Right lobe of liver (tissue), 4 donors: ENCODE results near the gene KLHL6.

Experiments used
- POLR2A ChIP-seq: fragments of 450-650 bp; IDR thresholded peaks from one replicate; pipeline ENCODE4 v1.6.1; 2017; ENCODE audit warnings: antibody characterized with exemption, mild to moderate bottlenecking
- TF ChIP-seq, protein P1 (sequence below), 4 donors: fragments of 200-600 bp in 3 of 4; fragments of 450-650 bp in 1 of 4; IDR thresholded peaks; one replicate each; pipeline versions ENCODE4 v1.5.1 to v1.8.0; 2016 to 2022; ENCODE audit warnings: antibody characterized with exemption in 4 of 4, mild to moderate bottlenecking in 2 of 4
- donor health status: DM: no; HTN: no; CAD: no.
- donor health status: DM: no; HTN: no; CAD: no.
- donor health status: DM: no; HTN: yes; CAD: no.

GRCh38 chr3:183490211-183490601 lies 65.3 kb downstream of the KLHL6 start:
- TF ChIP-seq, protein P1, sequence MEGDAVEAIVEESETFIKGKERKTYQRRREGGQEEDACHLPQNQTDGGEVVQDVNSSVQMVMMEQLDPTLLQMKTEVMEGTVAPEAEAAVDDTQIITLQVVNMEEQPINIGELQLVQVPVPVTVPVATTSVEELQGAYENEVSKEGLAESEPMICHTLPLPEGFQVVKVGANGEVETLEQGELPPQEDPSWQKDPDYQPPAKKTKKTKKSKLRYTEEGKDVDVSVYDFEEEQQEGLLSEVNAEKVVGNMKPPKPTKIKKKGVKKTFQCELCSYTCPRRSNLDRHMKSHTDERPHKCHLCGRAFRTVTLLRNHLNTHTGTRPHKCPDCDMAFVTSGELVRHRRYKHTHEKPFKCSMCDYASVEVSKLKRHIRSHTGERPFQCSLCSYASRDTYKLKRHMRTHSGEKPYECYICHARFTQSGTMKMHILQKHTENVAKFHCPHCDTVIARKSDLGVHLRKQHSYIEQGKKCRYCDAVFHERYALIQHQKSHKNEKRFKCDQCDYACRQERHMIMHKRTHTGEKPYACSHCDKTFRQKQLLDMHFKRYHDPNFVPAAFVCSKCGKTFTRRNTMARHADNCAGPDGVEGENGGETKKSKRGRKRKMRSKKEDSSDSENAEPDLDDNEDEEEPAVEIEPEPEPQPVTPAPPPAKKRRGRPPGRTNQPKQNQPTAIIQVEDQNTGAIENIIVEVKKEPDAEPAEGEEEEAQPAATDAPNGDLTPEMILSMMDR (IDR thresholded peaks at IDR 0.05) = no peak
- no peak for TF ChIP-seq POLR2A
